H1 (cell line): Measurements from ENCODE around the gene ECT2L. TPM values are rescaled to one million over a fixed set of nuclear protein-coding genes. Genes with fewer than 3 reads are reported as not detected.

ENCODE experiments used
- polyA plus RNA-seq, 7 experiments: library from polyadenylated mRNA; depleted of rRNA in 3 of 7; stranded (reverse) in 5 of 7; unstranded in 2 of 7; fragments of >200 nt in 5 of 7; fragments of 200-250 nt in 2 of 7; gene quantifications; 1 replicate in 5 of 7; 2 replicates in 1 of 7; 4 replicates in 1 of 7; pipeline versions ENCODE4 v1.2.1 to v1.2.3, GENCODE V29; 2011 to 2013; ENCODE audit warnings: missing spikeins in 2 of 7, mixed read lengths in 2 of 7
- total RNA-seq: library from RNA; stranded (reverse); fragmentation: NEBNext Ultra II Directional; extraction: Animal tissue kit (Norgen Biotek cat#: 25700); gene quantifications from 2 replicates; pipeline ENCODE4 v1.2.1, GENCODE V29; 2021

The ECT2L gene
- total and polyA plus RNA-seq, 2 of the 8 experiments (the other 6 are each of a cell fraction or from before 2014, with no cell fraction given) = not detected

Other genes with a start within 250 kb of the ECT2L start
- 12.1 and 13.6 TPM in 2 replicates for gene CCDC28A, start 22.3 kb upstream of the ECT2L start, total RNA-seq
- gene CCDC28A, start 22.3 kb upstream of the ECT2L start, polyA plus RNA-seq (2011; rRNA removed) = 4.7 and 9.6 TPM in 2 replicates
- 65.7 and 68.9 TPM in 2 replicates for gene REPS1, start 192.2 kb downstream of the ECT2L start, total RNA-seq
- 39.3 and 52.1 TPM in 2 replicates for gene REPS1, start 192.2 kb downstream of the ECT2L start, polyA plus RNA-seq (2011; rRNA removed)
- gene ABRACL, start 232.7 kb downstream of the ECT2L start, total RNA-seq = 167 and 172 TPM in 2 replicates
- 66.9 and 103 TPM in 2 replicates for gene ABRACL, start 232.7 kb downstream of the ECT2L start, polyA plus RNA-seq (2011; rRNA removed)